ENCODE data around the gene PRR36.

DNA sequence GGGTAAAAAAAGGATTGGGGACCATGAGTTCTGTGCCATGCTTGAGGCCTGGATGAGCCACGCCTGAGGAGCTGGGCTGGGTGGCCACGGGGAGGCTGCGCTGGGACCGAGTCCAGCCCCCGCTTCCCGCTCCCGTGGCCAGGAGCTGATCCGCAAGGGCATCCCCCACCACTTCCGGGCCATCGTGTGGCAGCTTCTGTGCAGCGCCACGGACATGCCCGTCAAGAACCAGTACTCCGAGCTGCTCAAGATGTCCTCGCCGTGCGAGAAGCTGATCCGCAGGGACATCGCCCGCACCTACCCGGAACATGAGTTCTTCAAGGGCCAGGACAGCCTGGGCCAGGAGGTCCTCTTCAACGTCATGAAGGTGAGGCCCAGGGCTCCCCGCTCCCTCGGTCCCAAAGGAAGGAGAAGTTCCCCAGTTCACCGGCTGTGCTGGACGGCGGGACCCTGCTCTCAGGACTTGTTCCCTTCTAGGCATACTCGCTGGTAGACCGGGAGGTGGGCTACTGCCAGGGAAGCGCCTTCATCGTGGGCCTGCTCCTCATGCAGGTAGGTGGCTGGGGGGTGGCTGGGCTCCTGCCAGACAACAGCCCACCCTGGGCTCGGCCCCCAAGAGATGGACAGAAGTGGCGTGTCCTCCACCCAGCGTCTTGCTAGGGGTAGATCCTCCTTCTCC lies 25.3 kb downstream of the PRR36 start:
- TF ChIP-seq, protein P1, sequence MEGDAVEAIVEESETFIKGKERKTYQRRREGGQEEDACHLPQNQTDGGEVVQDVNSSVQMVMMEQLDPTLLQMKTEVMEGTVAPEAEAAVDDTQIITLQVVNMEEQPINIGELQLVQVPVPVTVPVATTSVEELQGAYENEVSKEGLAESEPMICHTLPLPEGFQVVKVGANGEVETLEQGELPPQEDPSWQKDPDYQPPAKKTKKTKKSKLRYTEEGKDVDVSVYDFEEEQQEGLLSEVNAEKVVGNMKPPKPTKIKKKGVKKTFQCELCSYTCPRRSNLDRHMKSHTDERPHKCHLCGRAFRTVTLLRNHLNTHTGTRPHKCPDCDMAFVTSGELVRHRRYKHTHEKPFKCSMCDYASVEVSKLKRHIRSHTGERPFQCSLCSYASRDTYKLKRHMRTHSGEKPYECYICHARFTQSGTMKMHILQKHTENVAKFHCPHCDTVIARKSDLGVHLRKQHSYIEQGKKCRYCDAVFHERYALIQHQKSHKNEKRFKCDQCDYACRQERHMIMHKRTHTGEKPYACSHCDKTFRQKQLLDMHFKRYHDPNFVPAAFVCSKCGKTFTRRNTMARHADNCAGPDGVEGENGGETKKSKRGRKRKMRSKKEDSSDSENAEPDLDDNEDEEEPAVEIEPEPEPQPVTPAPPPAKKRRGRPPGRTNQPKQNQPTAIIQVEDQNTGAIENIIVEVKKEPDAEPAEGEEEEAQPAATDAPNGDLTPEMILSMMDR (IDR thresholded peaks at IDR 0.05), result no peak
- no peak for TF ChIP-seq POLR2AphosphoS5 (IDR thresholded peaks at IDR 0.05)
- TF ChIP-seq POLR2A (IDR thresholded peaks at IDR 0.05), result no peak
